OCI-LY1 (cell line): Measurements from ENCODE around the gene COL25A1.
"Not testable (repeated sequence)": the region's sequence is repeated elsewhere in the genome, so short reads cannot be mapped to it uniquely, and the experiment has no call there.

ENCODE experiments used
- H2AFZ ChIP-seq: fragments of 200-600 bp; sonication (generic), shearing (Covaris generic); 2 replicates; pipeline ENCODE4 v1.6.0; 2014; ENCODE audit warnings: antibody characterized with exemption, mild to moderate bottlenecking, low read length
- H3F3A ChIP-seq: fragments of 200-600 bp; sonication (generic), shearing (Covaris generic); 2 replicates; pipeline ENCODE4 v1.6.0; 2014; ENCODE audit warnings: mild to moderate bottlenecking, antibody characterized with exemption, low read length, moderate library complexity; ENCODE audit not compliant: insufficient read depth
- H3K27ac ChIP-seq: fragments of 200-600 bp; sonication (generic); 2 replicates; pipeline ENCODE4 v1.5.1; 2014; ENCODE audit warnings: low read length, mixed run types, mild to moderate bottlenecking, low read depth; ENCODE audit not compliant: poor library complexity, severe bottlenecking
- H3K27me3 ChIP-seq: fragments of 200-600 bp; sonication (generic); 2 replicates; pipeline ENCODE4 v1.6.0; 2014; ENCODE audit warnings: antibody characterized with exemption, mild to moderate bottlenecking, low read length, moderate library complexity; ENCODE audit not compliant: insufficient read depth
- H3K36me3 ChIP-seq: fragments of 200-600 bp; sonication (generic); 2 replicates; pipeline ENCODE4 v1.6.1; 2014; ENCODE audit warnings: mild to moderate bottlenecking, antibody characterized with exemption, low read length, moderate library complexity, mixed read lengths; ENCODE audit not compliant: insufficient read depth
- H3K4me1 ChIP-seq: fragments of 200-600 bp; sonication (generic); 2 replicates; pipeline ENCODE4 v1.5.1; 2014; ENCODE audit warnings: mild to moderate bottlenecking, low read length, moderate library complexity; ENCODE audit not compliant: insufficient read depth, severe bottlenecking
- H3K4me2 ChIP-seq: fragments of 200-600 bp; sonication (generic), shearing (Covaris generic); 2 replicates; pipeline ENCODE4 v1.6.1; 2014; ENCODE audit warnings: low read length
- H3K4me3 ChIP-seq: fragments of 200-600 bp; sonication (generic); 2 replicates; pipeline ENCODE4 v1.5.1; 2014; ENCODE audit warnings: low read length, low read depth, mild to moderate bottlenecking, mixed read lengths; ENCODE audit not compliant: poor library complexity, severe bottlenecking
- H3K79me2 ChIP-seq: fragments of 200-600 bp; shearing (Covaris generic); 2 replicates; pipeline ENCODE4 v1.6.1; 2016; ENCODE audit warnings: mixed run types, low read length, mixed read lengths; ENCODE audit not compliant: insufficient read depth
- H3K9ac ChIP-seq: fragments of 200-600 bp; sonication (generic), shearing (Covaris generic); 2 replicates; pipeline ENCODE4 v1.6.1; 2014; ENCODE audit warnings: mild to moderate bottlenecking, low read length, mixed read lengths
- H3K9me2 ChIP-seq: fragments of 200-600 bp; sonication (generic), shearing (Covaris generic); 2 replicates; pipeline ENCODE4 v1.6.1; 2014; ENCODE audit warnings: low read depth, mild to moderate bottlenecking, low read length, mixed read lengths
- H3K9me3 ChIP-seq: fragments of 200-600 bp; shearing (Covaris generic); 2 replicates; pipeline ENCODE4 v1.6.1; 2014; ENCODE audit warnings: low read length, mixed read lengths
- H4K20me1 ChIP-seq: fragments of 200-600 bp; sonication (generic), shearing (Covaris generic); 2 replicates; pipeline ENCODE4 v1.6.0; 2016; ENCODE audit warnings: mild to moderate bottlenecking, low read length; ENCODE audit not compliant: insufficient read depth
- EZH2 ChIP-seq: fragments of 200-600 bp; sonication (generic), shearing (Covaris generic); IDR thresholded peaks from 2 replicates; pipeline ENCODE4 v1.8.0; 2017; ENCODE audit warnings: borderline replicate concordance, mixed run types, mild to moderate bottlenecking, antibody characterized with exemption, low read length, moderate library complexity, mixed read lengths
- TF ChIP-seq, protein P1 (sequence below): fragments of 200-600 bp; sonication (generic), shearing (Covaris generic); IDR thresholded peaks from 2 replicates; pipeline ENCODE4 v1.5.1; 2017; ENCODE audit warnings: mild to moderate bottlenecking, antibody characterized with exemption, low read length, moderate library complexity, mixed read lengths

COL25A1 gene

DNA sequence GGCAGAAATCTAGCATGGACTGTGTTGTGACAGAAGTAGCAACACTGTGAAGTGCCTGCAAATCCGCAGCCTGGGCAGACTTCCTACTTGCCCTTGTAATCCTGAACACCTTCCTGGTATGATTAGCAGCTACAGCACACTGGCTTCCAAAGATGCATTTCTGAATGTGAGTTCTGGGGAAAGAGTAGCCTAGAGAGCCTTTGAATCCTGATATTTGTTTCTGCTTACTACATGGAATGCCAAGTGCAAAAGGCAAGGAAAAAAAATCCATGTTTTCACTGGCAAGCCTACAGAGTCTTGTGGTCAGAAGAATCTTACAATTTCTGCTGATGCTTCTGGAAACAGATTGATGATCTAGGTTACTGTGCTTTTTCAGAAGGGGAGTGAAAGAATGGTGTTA lies 223.7 kb downstream of the COL25A1 start:
- Histone ChIP-seq H3K9me3 (no peaks in the 10 kb centered on the region), H3K4me2 (no peak overlapping the region), H3K79me2 (no peaks in the 10 kb centered on the region), H3K4me3 (no peak overlapping the region), H3K27ac (no peak overlapping the region), H3K27me3 (no peaks in the 10 kb centered on the region), H3F3A (no peaks in the 10 kb centered on the region), H2AFZ (no peak overlapping the region), H3K9me2 (no peaks in the 10 kb centered on the region), H4K20me1 (no peaks in the 10 kb centered on the region), H3K4me1 (no peaks in the 10 kb centered on the region), H3K9ac (no peak overlapping the region), H3K36me3 (no peaks in the 10 kb centered on the region)
- no peak for TF ChIP-seq EZH2
- TF ChIP-seq, protein P1, sequence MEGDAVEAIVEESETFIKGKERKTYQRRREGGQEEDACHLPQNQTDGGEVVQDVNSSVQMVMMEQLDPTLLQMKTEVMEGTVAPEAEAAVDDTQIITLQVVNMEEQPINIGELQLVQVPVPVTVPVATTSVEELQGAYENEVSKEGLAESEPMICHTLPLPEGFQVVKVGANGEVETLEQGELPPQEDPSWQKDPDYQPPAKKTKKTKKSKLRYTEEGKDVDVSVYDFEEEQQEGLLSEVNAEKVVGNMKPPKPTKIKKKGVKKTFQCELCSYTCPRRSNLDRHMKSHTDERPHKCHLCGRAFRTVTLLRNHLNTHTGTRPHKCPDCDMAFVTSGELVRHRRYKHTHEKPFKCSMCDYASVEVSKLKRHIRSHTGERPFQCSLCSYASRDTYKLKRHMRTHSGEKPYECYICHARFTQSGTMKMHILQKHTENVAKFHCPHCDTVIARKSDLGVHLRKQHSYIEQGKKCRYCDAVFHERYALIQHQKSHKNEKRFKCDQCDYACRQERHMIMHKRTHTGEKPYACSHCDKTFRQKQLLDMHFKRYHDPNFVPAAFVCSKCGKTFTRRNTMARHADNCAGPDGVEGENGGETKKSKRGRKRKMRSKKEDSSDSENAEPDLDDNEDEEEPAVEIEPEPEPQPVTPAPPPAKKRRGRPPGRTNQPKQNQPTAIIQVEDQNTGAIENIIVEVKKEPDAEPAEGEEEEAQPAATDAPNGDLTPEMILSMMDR: no peak

DNA sequence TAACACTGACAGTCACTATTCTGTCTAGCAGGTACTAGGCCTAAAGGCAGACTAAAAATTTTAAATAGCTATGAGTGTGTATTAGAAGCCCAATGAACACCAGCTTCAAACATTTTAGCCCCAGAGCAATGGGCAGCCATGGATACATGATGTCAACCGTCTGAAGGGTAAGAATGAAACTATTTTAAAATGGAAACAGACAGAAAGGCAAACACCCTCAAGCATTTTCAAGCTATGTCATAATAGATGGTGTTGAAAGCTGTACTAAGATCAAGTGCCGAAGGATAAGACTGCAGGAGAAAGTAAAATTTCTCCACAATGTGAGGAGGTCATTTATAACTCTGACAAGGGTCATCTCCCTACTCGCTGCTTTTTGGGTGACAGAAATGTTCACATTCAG lies 225.0 kb downstream of the COL25A1 start:
- H3K27me3 ChIP-seq: no peaks in the 10 kb centered on the region
- no peaks in the 10 kb centered on the region for H4K20me1 ChIP-seq
- no peaks in the 10 kb centered on the region for H3K36me3 ChIP-seq
- no peak overlapping the region for H2AFZ ChIP-seq
- no peaks in the 10 kb centered on the region for H3K9me2 ChIP-seq
- H3K9me3 ChIP-seq: no peaks in the 10 kb centered on the region
- no peaks in the 10 kb centered on the region for H3K4me1 ChIP-seq
- H3K4me3 ChIP-seq: no peak overlapping the region
- TF ChIP-seq EZH2: no peak
- TF ChIP-seq, protein P1: no peak
- H3K9ac ChIP-seq: no peak overlapping the region
- H3K79me2 ChIP-seq: no peaks in the 10 kb centered on the region
- H3K4me2 ChIP-seq: no peak overlapping the region
- H3K27ac ChIP-seq: no peak overlapping the region
- no peaks in the 10 kb centered on the region for H3F3A ChIP-seq

DNA sequence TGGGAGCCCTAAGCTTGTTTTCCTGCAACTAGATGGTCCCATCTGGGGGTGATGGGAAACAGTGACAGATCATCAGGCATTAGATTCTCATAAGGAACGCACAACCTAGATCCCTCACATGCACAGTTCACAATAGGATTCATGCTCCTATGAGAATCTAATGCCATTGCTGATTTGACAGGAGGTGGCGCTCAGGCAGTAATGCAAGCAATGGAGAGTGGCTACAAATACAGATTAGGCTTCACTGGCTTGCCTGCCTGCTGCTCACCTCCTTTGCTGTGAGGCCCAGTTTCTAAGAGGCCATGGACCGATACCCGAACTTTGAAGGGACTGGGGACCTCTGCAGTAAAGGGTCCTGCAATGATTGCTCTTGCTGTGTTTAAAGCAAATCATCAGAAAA lies 225.7 kb downstream of the COL25A1 start:
- H3K36me3 ChIP-seq, H4K20me1 ChIP-seq, H3K79me2 ChIP-seq, H3K9ac ChIP-seq, H3K4me3 ChIP-seq, H3F3A ChIP-seq, H3K4me2 ChIP-seq, H3K4me1 ChIP-seq, H3K27me3 ChIP-seq, H2AFZ ChIP-seq, H3K27ac ChIP-seq, H3K9me3 ChIP-seq, H3K9me2 ChIP-seq: not testable (repeated sequence)

DNA sequence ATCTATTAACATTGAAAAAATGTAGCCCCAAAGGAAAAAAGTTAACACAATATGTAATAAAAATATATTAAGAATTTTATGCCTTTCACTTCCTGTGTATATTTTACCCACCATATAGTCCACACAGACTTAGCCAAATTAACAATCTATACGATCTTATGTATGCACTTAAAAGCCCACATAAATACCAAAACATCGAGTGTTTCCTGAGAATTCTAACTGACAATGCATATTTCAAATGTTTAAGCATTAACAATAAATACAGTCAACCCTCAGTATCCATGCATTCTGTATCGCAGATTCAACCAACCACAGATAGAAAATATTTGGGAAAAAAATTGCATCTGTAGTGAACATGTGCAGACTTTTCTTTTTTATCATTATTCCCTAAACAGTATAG lies 226.8 kb downstream of the COL25A1 start:
- no peaks in the 10 kb centered on the region for H3F3A ChIP-seq
- no peaks in the 10 kb centered on the region for H3K9me2 ChIP-seq
- no peak for TF ChIP-seq EZH2
- TF ChIP-seq, protein P1: no peak
- no peak overlapping the region for H3K27ac ChIP-seq
- no peaks in the 10 kb centered on the region for H4K20me1 ChIP-seq
- no peaks in the 10 kb centered on the region for H3K9me3 ChIP-seq
- H3K4me1 ChIP-seq: no peaks in the 10 kb centered on the region
- H3K36me3 ChIP-seq: no peaks in the 10 kb centered on the region
- no peak overlapping the region for H3K9ac ChIP-seq
- no peaks in the 10 kb centered on the region for H3K27me3 ChIP-seq
- no peak overlapping the region for H3K4me2 ChIP-seq
- H3K79me2 ChIP-seq: no peaks in the 10 kb centered on the region
- no peak overlapping the region for H2AFZ ChIP-seq
- H3K4me3 ChIP-seq: no peak overlapping the region
